HG03159 (cell line): ENCODE results near the gene LTBP3.
"Not testable (repeated sequence)": the region's sequence is repeated elsewhere in the genome, so short reads cannot be mapped to it uniquely, and the experiment has no call there.

ENCODE experiments used
- ATAC-seq: cut with Tn5 transposase; IDR thresholded peaks from one replicate; pipeline ENCODE4 v1.9.1; 2021; ENCODE audit warnings: mild to moderate bottlenecking, moderate library complexity; ENCODE audit not compliant: unreplicated experiment

Gene LTBP3

DNA sequence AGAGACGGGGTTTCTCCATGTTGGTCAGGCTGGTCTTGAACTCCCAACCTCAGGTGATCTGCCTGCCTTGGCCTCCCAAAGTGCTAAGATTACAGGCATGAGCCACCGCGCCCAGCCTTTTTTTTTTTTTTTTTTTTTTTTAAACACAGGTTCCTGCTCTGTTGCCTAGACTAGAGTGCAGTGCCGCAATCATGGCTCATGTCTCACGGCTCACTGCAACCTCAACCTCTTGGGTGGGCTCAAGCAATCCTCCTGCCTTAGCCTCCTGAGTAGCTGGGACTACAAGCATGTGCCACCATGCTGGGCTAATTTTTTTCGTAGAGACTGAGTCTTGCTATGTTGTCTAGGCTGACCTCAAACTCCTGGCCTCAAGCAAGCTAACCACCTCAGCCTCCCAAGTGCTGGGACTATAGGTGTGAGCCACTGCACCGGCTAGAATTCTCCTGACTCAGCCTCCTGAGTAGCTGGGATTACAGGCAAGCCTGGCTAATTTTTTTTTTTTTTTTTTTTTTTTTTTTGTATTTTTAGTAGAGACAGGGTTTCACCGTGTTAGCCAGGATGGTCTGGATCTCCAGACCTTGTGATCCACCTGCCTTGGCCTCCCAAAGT lies 39.1 kb downstream of the LTBP3 start:
- ATAC-seq, result not testable (repeated sequence)

DNA sequence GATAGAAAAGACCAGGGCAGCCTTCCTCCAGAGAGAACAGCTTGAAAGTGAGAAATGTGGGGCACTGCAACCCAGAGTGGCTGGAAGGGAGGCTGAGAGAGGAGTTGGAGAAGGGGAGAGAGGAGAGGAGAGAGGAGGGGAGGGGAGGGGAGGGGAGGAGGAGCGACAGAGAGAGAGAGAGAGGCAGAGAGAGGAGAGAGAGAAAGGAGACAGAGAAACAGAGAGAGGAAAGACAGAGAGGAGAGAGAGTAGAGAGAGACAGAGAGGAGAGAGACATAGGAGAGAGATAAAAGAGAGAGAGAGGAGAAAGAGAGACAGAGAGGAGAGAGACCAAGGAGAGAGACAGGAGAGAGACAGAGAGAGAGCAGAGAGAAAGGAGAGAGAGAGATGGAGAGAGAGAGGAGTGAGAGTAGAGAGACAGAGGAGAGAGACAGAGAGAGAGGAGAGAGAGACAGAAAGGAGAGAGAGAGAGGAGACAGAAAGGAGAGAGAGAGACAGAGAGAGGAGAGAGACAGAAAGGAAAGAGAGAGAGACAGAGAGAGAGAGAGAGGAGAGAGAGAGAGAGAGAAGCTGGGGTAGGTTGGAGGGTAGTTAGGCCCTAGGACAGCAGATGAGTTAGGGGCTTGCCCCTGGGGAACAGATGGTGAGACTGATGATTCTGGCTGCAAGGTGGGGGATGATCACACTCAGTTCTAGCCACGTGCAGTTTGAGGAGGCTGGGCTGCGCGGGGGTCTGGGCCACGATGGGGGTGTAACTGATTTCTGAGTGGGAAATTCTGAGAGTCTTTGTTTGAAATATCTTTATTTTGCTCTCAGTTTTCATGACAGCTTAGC lies 41.8 kb downstream of the LTBP3 start:
- no peak for ATAC-seq

DNA sequence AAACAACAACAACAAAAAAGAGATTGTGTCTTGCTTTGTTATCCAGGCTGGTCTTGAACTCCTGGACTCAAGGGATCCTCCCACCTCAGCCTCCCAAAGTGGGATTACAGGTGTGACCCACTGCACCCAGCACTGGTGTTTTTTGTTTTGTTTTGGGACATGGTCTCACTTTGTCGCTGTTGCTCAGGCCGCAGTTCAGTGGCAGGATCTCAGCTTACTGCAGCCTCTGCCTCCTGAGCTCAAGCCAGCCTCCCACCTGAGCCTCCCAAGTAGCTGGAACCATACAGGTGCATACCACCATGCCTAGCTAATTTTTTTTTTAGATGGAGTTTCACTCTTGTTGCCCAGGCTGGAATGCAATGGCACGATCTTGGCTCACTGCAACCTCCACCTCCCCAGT lies 45.8 kb downstream of the LTBP3 start:
- ATAC-seq, result not testable (repeated sequence)

DNA sequence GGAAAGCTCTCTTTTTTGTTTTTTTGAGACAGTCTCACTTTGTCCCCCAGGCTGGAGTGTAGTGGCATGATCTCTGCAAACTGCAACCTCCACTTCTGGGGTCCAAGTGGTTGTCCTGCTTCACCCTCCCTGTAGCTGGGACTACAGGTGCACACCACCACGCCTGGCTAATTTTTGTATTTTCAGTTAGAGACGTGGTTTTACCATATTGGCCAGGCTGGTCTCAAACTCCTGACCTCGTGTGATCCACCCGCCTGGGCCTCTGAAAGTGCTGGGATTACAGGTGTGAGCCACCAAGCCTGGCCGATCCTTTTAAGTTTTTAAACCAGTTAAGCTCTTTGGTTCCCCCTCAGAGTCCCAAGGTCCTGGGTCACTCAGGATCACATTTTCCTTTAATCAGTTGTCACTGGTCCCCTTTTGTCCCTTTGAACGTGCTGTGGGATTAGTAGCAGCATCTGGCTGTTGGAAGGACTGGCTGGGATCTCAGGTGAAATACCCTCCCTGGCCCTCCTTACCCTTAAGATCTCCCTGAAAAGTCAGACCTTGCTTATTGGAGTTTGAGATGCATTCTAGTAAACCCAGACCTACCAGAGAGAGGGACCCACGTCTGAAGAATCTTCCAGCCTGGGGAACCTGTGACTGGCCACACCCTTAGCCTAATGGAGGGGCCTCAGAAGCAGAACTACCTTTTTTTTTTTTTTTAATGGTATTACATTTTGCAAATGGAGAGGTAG lies 51.2 kb downstream of the LTBP3 start:
- ATAC-seq, result no peak

DNA sequence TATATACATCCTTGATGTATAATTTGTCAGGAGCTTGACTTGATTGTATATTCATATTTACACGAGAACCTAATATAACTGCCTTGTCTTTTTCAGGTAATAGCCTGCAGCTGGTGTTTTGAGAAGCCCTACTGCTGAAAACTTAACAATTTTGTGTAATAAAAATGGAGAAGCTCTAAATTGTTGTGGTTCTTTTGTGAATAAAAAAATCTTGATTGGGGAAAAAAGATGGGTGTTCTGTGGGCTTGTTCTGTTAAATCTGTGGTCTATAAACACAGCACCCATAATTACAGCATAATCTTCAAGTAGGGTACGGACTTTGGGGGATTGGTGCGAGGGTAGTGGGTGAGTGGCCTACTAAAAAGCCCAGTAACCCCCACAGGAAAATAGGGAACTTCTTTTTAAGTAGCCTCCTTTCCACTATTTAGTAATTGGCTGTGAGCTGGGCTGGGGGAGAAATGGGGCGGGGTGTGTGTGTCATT lies 51.8 kb downstream of the LTBP3 start:
- no peak for ATAC-seq

DNA sequence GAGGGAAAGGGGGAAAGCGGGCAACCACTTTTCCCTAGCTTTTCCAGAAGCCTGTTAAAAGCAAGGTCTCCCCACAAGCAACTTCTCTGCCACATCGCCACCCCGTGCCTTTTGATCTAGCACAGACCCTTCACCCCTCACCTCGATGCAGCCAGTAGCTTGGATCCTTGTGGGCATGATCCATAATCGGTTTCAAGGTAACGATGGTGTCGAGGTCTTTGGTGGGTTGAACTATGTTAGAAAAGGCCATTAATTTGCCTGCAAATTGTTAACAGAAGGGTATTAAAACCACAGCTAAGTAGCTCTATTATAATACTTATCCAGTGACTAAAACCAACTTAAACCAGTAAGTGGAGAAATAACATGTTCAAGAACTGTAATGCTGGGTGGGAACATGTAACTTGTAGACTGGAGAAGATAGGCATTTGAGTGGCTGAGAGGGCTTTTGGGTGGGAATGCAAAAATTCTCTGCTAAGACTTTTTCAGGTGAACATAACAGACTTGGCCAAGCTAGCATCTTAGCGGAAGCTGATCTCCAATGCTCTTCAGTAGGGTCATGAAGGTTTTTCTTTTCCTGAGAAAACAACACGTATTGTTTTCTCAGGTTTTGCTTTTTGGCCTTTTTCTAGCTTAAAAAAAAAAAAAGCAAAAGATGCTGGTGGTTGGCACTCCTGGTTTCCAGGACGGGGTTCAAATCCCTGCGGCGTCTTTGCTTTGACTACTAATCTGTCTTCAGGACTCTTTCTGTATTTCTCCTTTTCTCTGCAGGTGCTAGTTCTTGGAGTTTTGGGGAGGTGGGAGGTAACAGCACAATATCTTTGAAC lies 52.5 kb downstream of the LTBP3 start:
- ATAC-seq, result no peak

DNA sequence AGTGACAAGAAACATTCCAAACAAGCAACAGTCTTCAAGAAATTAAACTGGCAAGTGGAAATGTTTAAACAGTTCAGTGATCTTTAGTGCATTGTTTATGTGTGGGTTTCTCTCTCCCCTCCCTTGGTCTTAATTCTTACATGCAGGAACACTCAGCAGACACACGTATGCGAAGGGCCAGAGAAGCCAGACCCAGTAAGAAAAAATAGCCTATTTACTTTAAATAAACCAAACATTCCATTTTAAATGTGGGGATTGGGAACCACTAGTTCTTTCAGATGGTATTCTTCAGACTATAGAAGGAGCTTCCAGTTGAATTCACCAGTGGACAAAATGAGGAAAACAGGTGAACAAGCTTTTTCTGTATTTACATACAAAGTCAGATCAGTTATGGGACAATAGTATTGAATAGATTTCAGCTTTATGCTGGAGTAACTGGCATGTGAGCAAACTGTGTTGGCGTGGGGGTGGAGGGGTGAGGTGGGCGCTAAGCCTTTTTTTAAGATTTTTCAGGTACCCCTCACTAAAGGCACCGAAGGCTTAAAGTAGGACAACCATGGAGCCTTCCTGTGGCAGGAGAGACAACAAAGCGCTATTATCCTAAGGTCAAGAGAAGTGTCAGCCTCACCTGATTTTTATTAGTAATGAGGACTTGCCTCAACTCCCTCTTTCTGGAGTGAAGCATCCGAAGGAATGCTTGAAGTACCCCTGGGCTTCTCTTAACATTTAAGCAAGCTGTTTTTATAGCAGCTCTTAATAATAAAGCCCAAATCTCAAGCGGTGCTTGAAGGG lies 53.3 kb downstream of the LTBP3 start:
- no peak for ATAC-seq

DNA sequence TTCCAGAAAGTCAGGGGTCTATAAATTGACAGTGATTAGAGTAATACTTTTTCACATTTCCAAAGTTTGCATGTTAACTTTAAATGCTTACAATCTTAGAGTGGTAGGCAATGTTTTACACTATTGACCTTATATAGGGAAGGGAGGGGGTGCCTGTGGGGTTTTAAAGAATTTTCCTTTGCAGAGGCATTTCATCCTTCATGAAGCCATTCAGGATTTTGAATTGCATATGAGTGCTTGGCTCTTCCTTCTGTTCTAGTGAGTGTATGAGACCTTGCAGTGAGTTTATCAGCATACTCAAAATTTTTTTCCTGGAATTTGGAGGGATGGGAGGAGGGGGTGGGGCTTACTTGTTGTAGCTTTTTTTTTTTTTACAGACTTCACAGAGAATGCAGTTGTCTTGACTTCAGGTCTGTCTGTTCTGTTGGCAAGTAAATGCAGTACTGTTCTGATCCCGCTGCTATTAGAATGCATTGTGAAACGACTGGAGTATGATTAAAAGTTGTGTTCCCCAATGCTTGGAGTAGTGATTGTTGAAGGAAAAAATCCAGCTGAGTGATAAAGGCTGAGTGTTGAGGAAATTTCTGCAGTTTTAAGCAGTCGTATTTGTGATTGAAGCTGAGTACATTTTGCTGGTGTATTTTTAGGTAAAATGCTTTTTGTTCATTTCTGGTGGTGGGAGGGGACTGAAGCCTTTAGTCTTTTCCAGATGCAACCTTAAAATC lies 54.0 kb downstream of the LTBP3 start:
- no peak for ATAC-seq

DNA sequence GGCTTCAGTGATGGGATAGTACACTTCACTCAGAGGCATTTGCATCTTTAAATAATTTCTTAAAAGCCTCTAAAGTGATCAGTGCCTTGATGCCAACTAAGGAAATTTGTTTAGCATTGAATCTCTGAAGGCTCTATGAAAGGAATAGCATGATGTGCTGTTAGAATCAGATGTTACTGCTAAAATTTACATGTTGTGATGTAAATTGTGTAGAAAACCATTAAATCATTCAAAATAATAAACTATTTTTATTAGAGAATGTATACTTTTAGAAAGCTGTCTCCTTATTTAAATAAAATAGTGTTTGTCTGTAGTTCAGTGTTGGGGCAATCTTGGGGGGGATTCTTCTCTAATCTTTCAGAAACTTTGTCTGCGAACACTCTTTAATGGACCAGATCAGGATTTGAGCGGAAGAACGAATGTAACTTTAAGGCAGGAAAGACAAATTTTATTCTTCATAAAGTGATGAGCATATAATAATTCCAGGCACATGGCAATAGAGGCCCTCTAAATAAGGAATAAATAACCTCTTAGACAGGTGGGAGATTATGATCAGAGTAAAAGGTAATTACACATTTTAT lies 54.7 kb downstream of the LTBP3 start:
- ATAC-seq, result no peak

DNA sequence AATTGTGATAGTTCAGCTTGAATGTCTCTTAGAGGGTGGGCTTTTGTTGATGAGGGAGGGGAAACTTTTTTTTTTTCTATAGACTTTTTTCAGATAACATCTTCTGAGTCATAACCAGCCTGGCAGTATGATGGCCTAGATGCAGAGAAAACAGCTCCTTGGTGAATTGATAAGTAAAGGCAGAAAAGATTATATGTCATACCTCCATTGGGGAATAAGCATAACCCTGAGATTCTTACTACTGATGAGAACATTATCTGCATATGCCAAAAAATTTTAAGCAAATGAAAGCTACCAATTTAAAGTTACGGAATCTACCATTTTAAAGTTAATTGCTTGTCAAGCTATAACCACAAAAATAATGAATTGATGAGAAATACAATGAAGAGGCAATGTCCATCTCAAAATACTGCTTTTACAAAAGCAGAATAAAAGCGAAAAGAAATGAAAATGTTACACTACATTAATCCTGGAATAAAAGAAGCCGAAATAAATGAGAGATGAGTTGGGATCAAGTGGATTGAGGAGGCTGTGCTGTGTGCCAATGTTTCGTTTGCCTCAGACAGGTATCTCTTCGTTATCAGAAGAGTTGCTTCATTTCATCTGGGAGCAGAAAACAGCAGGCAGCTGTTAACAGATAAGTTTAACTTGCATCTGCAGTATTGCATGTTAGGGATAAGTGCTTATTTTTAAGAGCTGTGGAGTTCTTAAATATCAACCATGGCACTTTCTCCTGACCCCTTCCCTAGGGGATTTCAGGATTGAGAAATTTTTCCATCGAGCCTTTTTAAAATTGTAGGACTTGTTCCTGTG lies 55.4 kb downstream of the LTBP3 start:
- ATAC-seq, result no peak

DNA sequence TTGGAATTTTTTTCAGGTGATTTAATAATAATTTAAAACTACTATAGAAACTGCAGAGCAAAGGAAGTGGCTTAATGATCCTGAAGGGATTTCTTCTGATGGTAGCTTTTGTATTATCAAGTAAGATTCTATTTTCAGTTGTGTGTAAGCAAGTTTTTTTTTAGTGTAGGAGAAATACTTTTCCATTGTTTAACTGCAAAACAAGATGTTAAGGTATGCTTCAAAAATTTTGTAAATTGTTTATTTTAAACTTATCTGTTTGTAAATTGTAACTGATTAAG lies 55.9 kb downstream of the LTBP3 start:
- no peak for ATAC-seq

DNA sequence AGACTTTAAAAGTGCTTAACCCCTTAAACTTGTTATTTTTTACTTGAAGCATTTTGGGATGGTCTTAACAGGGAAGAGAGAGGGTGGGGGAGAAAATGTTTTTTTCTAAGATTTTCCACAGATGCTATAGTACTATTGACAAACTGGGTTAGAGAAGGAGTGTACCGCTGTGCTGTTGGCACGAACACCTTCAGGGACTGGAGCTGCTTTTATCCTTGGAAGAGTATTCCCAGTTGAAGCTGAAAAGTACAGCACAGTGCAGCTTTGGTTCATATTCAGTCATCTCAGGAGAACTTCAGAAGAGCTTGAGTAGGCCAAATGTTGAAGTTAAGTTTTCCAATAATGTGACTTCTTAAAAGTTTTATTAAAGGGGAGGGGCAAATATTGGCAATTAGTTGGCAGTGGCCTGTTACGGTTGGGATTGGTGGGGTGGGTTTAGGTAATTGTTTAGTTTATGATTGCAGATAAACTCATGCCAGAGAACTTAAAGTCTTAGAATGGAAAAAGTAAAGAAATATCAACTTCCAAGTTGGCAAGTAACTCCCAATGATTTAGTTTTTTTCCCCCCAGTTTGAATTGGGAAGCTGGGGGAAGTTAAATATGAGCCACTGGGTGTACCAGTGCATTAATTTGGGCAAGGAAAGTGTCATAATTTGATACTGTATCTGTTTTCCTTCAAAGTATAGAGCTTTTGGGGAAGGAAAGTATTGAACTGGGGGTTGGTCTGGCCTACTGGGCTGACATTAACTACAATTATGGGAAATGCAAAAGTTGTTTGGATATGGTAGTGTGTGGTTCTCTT lies 56.5 kb downstream of the LTBP3 start:
- ATAC-seq, result no peak

DNA sequence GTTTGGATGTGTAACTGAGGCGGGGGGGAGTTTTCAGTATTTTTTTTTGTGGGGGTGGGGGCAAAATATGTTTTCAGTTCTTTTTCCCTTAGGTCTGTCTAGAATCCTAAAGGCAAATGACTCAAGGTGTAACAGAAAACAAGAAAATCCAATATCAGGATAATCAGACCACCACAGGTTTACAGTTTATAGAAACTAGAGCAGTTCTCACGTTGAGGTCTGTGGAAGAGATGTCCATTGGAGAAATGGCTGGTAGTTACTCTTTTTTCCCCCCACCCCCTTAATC lies 57.0 kb downstream of the LTBP3 start:
- no peak for ATAC-seq

DNA sequence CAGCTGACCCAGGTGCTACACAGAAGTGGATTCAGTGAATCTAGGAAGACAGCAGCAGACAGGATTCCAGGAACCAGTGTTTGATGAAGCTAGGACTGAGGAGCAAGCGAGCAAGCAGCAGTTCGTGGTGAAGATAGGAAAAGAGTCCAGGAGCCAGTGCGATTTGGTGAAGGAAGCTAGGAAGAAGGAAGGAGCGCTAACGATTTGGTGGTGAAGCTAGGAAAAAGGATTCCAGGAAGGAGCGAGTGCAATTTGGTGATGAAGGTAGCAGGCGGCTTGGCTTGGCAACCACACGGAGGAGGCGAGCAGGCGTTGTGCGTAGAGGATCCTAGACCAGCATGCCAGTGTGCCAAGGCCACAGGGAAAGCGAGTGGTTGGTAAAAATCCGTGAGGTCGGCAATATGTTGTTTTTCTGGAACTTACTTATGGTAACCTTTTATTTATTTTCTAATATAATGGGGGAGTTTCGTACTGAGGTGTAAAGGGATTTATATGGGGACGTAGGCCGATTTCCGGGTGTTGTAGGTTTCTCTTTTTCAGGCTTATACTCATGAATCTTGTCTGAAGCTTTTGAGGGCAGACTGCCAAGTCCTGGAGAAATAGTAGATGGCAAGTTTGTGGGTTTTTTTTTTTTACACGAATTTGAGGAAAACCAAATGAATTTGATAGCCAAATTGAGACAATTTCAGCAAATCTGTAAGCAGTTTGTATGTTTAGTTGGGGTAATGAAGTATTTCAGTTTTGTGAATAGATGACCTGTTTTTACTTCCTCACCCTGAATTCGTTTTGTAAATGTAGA lies 57.6 kb downstream of the LTBP3 start:
- no peak for ATAC-seq

DNA sequence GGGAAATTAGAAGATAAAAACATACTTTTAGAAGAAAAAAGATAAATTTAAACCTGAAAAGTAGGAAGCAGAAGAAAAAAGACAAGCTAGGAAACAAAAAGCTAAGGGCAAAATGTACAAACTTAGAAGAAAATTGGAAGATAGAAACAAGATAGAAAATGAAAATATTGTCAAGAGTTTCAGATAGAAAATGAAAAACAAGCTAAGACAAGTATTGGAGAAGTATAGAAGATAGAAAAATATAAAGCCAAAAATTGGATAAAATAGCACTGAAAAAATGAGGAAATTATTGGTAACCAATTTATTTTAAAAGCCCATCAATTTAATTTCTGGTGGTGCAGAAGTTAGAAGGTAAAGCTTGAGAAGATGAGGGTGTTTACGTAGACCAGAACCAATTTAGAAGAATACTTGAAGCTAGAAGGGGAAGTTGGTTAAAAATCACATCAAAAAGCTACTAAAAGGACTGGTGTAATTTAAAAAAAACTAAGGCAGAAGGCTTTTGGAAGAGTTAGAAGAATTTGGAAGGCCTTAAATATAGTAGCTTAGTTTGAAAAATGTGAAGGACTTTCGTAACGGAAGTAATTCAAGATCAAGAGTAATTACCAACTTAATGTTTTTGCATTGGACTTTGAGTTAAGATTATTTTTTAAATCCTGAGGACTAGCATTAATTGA lies 58.3 kb downstream of the LTBP3 start:
- no peak for ATAC-seq

DNA sequence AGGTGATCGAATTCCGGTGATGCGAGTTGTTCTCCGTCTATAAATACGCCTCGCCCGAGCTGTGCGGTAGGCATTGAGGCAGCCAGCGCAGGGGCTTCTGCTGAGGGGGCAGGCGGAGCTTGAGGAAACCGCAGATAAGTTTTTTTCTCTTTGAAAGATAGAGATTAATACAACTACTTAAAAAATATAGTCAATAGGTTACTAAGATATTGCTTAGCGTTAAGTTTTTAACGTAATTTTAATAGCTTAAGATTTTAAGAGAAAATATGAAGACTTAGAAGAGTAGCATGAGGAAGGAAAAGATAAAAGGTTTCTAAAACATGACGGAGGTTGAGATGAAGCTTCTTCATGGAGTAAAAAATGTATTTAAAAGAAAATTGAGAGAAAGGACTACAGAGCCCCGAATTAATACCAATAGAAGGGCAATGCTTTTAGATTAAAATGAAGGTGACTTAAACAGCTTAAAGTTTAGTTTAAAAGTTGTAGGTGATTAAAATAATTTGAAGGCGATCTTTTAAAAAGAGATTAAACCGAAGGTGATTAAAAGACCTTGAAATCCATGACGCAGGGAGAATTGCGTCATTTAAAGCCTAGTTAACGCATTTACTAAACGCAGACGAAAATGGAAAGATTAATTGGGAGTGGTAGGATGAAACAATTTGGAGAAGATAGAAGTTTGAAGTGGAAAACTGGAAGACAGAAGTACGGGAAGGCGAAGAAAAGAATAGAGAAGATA lies 59.0 kb downstream of the LTBP3 start, which contains the start of gene MALAT1:
Gene MALAT1, plus strand, starts transcription at position 69 of the 736 bp plus-strand sequence.
- ATAC-seq, result no peak
